ENCODE measurements around the gene AKT3.

- TF ChIP-seq, protein P1, sequence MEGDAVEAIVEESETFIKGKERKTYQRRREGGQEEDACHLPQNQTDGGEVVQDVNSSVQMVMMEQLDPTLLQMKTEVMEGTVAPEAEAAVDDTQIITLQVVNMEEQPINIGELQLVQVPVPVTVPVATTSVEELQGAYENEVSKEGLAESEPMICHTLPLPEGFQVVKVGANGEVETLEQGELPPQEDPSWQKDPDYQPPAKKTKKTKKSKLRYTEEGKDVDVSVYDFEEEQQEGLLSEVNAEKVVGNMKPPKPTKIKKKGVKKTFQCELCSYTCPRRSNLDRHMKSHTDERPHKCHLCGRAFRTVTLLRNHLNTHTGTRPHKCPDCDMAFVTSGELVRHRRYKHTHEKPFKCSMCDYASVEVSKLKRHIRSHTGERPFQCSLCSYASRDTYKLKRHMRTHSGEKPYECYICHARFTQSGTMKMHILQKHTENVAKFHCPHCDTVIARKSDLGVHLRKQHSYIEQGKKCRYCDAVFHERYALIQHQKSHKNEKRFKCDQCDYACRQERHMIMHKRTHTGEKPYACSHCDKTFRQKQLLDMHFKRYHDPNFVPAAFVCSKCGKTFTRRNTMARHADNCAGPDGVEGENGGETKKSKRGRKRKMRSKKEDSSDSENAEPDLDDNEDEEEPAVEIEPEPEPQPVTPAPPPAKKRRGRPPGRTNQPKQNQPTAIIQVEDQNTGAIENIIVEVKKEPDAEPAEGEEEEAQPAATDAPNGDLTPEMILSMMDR (IDR thresholded peaks at IDR 0.05) = no peak
- no peak for TF ChIP-seq EZH2phosphoT487 (IDR thresholded peaks at IDR 0.05)
Observed at GRCh38 chr1:243735457-243735856, 114.6 kb downstream of the AKT3 start.

All from neural progenitor cell (in vitro differentiated cells).